DOHH2 (cell line): Measurements from ENCODE around the gene MTARC1.

Source experiments
- CTCF ChIP-seq: fragments of 200-600 bp; sonication (generic); IDR thresholded peaks from one replicate; pipeline ENCODE4 v1.5.1; 2014; ENCODE audit warnings: antibody characterized with exemption, mild to moderate bottlenecking, low read depth, low read length; ENCODE audit not compliant: poor library complexity, severe bottlenecking
- EZH2phosphoT487 ChIP-seq: fragments of 200-600 bp; sonication (generic); IDR thresholded peaks from 2 replicates; pipeline ENCODE4 v1.6.1; 2017; ENCODE audit warnings: borderline replicate concordance, mild to moderate bottlenecking, antibody characterized with exemption, low read length, moderate library complexity, mixed read lengths

DNA sequence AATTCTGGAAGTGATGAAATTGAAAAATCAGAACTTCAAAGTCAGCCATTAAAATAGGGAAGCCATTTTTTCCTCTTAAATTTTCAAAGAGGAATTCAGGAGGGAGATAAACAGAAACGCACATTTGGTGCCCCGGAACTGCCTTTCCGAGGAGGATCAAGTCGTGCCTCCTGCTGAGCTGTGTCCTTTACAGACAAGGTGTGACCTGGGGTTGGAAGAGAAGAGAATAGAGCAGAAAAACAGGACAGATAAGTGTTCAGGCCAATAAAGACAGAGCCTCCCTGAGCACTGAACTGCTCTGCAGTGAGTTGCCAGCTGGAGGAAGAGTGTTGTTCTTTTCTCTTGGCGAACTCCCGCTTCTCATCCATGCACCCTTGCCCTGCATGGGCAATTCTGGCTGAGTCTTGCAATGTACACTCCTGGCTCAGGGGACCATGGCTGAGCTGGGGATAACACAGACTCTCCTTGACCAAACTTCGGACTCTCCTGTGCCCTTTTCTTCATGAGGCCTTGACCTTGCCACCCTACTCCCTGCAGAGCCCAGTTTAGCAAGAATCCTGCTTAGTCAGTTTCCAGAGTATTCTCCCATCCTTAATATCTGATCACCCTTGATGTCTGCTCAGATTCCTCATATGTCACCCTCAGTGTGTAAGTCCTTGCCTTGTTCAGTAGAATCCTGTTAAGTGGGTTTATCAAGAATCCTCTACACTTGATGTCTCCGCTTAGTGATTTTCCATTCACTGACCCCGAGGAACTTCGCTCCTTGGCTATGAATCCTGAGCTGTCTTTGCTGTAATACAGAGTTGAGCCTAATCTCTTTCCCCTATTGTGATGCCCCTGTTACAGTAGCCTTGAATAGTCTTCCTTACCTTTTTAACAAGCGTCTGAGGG lies 1.3 kb upstream of the MTARC1 start:
- no peak for TF ChIP-seq CTCF
- TF ChIP-seq EZH2phosphoT487, result no peak
